ENCODE data around the gene PRKCA. TPM values are rescaled to one million over a fixed set of nuclear protein-coding genes. Genes with fewer than 3 reads are reported as not detected.

The PRKCA gene
- total and polyA plus RNA-seq, 9 of the 15 experiments (the other 6 are each of a cell fraction or from before 2014, with no cell fraction given), result 3.2 to 33.0 (median 17.8) TPM

DNA sequence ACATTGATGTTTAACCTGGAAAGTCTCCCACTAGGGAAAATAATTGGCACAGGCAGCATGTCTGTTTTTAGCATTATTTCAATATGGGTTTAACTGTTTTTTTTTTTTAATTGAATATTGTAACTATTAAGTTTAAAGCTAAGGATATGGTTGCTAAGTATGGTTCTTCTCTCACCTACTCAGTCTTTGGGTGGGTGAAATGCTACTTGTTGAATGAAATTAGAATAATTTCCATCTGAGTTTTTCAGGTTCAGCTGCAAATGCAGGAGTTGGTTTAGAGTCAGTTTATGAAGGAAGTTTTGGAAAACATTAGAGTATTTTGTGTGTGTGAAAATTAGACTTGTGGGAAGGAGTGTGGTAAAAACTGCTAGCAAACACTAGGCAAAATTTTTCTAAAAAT is 93.5 kb downstream of the PRKCA start (continued):
- TF ChIP-seq ZNF584 (CRISPR knock-in tag; IDR thresholded peaks at IDR 0.05; ENCODE audit: low read depth) (no peak), FOXJ3 (CRISPR knock-in tag; IDR thresholded peaks at IDR 0.05) (no peak), CREB1 (IDR thresholded peaks at IDR 0.05) (no peak), CREB1 (CRISPR knock-in tag; IDR thresholded peaks at IDR 0.05) (no peak), MTF1 (CRISPR knock-in tag; IDR thresholded peaks at IDR 0.05; ENCODE audit: borderline replicate concordance) (no peak), SNRNP70 (optimal IDR thresholded peaks at IDR 0.05; ENCODE audit: low read depth, low read length) (no peak), CBX8 (IDR thresholded peaks at IDR 0.05; ENCODE audit: borderline replicate concordance, extremely low read depth, low read depth, low read length, poor library complexity, severe bottlenecking) (no peak), PHB (CRISPR knock-in tag; IDR thresholded peaks at IDR 0.05) (no peak)
- TF ChIP-seq, protein P1, sequence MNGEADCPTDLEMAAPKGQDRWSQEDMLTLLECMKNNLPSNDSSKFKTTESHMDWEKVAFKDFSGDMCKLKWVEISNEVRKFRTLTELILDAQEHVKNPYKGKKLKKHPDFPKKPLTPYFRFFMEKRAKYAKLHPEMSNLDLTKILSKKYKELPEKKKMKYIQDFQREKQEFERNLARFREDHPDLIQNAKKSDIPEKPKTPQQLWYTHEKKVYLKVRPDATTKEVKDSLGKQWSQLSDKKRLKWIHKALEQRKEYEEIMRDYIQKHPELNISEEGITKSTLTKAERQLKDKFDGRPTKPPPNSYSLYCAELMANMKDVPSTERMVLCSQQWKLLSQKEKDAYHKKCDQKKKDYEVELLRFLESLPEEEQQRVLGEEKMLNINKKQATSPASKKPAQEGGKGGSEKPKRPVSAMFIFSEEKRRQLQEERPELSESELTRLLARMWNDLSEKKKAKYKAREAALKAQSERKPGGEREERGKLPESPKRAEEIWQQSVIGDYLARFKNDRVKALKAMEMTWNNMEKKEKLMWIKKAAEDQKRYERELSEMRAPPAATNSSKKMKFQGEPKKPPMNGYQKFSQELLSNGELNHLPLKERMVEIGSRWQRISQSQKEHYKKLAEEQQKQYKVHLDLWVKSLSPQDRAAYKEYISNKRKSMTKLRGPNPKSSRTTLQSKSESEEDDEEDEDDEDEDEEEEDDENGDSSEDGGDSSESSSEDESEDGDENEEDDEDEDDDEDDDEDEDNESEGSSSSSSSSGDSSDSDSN (IDR thresholded peaks at IDR 0.05; ENCODE audit: borderline replicate concordance in 1 of 2, low read depth in 2 of 2, low read length in 2 of 2), result no peak

DNA sequence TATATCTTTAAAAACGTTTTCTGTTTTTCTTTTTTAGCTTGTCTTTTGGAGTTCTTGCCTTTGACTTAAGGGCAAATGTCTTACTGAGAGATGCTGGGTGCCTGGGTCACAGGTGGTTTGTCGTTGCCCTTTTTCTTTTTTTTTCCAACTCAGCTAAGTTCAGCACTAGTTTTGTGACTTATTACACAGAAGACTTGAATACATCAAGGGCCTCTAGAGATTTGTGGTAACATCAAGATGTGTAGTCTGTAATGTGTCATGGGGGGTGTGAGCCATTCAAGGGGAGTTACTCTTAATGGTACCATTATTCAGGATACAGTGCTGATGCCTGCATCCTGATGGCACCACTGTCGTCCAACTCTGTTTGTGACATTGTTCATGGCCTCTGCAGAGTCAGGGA is 95.1 kb downstream of the PRKCA start:
- no peaks in the 10 kb centered on the region for H3K36me3 ChIP-seq (ENCODE audit: control insufficient read depth, insufficient read depth, low read length)
- intact Hi-C loops (cut with micrococcal nuclease), result no loop called here
- no peak for FAIRE-seq
- no peaks in the 10 kb centered on the region for H3K9me3 ChIP-seq (replicated peaks; ENCODE audit: control insufficient read depth, insufficient read depth, low read depth, low read length)
- no peak for ATAC-seq
- BruUV-seq (replicated peaks), result no TSS peak
- peaks cover 2 to 10% of the 10 kb centered on the region in 2 experiments; a peak in 3 of 5 replicates for H3K4me1 ChIP-seq (replicated peaks in 1 of 2; ENCODE audit: control insufficient read depth in 2 of 2, insufficient read depth in 2 of 2, low read length in 2 of 2)
- no peak overlapping the region for H3K4me2 ChIP-seq (ENCODE audit: insufficient read depth, low read length)
- ChIA-PET POLR2A (interaction anchor here (0.6 kb wide), 1 partner anchor 43 kb away, joined by 3 read pairs; no protein-coding TSS in a partner anchor), CTCF (ENCODE audit: low intra/inter-chr PET ratio) (interaction anchor here (0.6 kb wide), 1 partner anchor 11 kb away, joined by 3 read pairs; no protein-coding TSS in a partner anchor)
- H3K27ac ChIP-seq (ENCODE audit: extremely low read depth, low read depth, low read length), result no peak overlapping the region
- no peak for DNase-seq (ENCODE audit: extremely low read depth in 1 of 4, low spot score in 3 of 4)
- WGBS (ENCODE audit: insufficient coverage, low coverage, missing lambda C conversion rate), result 54% methylated on average over 3 of the region's 3 CpGs
- peaks cover 13% of the 10 kb centered on the region; the same call in 1 of the 2 replicates for H4K20me1 ChIP-seq (replicated peaks; ENCODE audit: control insufficient read depth, insufficient read depth, low read length)
- in situ Hi-C loops (cut with MboI), result no loop called here
- peaks cover 18% of the 10 kb centered on the region for H3K79me2 ChIP-seq (ENCODE audit: control insufficient read depth, insufficient read depth, low read length)
- no peak overlapping the region for H3K4me3 ChIP-seq
- H3K27me3 ChIP-seq (ENCODE audit: control insufficient read depth in 2 of 2, insufficient read depth in 2 of 2, low read length in 2 of 2), result no peaks in the 10 kb centered on the region
- H3K9ac ChIP-seq (ENCODE audit: insufficient read depth in 1 of 2, low read depth in 2 of 2, low read length in 2 of 2), result no peak overlapping the region
- no peak overlapping the region for H2AFZ ChIP-seq (ENCODE audit: low read depth, low read length)
- H3K9me1 ChIP-seq (ENCODE audit: control insufficient read depth, insufficient read depth, low read length), result no peaks in the 10 kb centered on the region
- TF ChIP-seq TAF7 (tag; IDR thresholded peaks at IDR 0.05), result no peak
- TF ChIP-seq NFE2L1 (tag; IDR thresholded peaks at IDR 0.05; ENCODE audit: borderline replicate concordance, low read depth), result no peak
- TF ChIP-seq, protein P2, sequence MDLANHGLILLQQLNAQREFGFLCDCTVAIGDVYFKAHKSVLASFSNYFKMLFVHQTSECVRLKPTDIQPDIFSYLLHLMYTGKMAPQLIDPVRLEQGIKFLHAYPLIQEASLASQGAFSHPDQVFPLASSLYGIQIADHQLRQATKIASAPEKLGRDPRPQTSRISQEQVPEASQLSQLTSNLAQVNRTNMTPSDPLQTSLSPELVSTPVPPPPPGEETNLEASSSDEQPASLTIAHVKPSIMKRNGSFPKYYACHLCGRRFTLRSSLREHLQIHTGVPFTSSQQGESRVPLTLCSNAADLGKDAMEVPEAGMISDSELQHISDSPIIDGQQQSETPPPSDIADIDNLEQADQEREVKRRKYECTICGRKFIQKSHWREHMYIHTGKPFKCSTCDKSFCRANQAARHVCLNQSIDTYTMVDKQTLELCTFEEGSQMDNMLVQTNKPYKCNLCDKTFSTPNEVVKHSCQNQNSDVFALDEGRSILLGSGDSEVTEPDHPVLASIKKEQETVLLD (IDR thresholded peaks at IDR 0.05), result no peak
- no peak for TF ChIP-seq NFE2 (IDR thresholded peaks at IDR 0.05; ENCODE audit: low read depth)
- TF ChIP-seq ADNP (tag; IDR thresholded peaks at IDR 0.05), result no peak
- TF ChIP-seq, protein P3, sequence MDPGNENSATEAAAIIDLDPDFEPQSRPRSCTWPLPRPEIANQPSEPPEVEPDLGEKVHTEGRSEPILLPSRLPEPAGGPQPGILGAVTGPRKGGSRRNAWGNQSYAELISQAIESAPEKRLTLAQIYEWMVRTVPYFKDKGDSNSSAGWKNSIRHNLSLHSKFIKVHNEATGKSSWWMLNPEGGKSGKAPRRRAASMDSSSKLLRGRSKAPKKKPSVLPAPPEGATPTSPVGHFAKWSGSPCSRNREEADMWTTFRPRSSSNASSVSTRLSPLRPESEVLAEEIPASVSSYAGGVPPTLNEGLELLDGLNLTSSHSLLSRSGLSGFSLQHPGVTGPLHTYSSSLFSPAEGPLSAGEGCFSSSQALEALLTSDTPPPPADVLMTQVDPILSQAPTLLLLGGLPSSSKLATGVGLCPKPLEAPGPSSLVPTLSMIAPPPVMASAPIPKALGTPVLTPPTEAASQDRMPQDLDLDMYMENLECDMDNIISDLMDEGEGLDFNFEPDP (CRISPR knock-in tag; IDR thresholded peaks at IDR 0.05), result no peak
- no peak for TF ChIP-seq ZNF79 (CRISPR knock-in tag; IDR thresholded peaks at IDR 0.05; ENCODE audit: low read depth)
- TF ChIP-seq BCOR (IDR thresholded peaks at IDR 0.05), result no peak

Data from K562 (cell line).